IPS-20b (cell line): ENCODE measurements around the gene EIF2B1.

Experiments
- H3K27ac ChIP-seq: one replicate; pipeline ENCODE4 v1.5.1; 2013; ENCODE audit warnings: low read length
- H3K27me3 ChIP-seq: 2 replicates; pipeline ENCODE4 v1.6.1; 2013; ENCODE audit warnings: mild to moderate bottlenecking, low read length, inconsistent platforms; ENCODE audit not compliant: insufficient read depth
- H3K36me3 ChIP-seq: 2 replicates; pipeline ENCODE4 v1.6.1; 2013; ENCODE audit warnings: low read depth, mild to moderate bottlenecking, inconsistent platforms, low read length, moderate library complexity; ENCODE audit not compliant: insufficient read depth
- H3K4me1 ChIP-seq: 2 replicates; pipeline ENCODE4 v1.6.1; 2013; ENCODE audit warnings: mild to moderate bottlenecking, control low read depth, inconsistent platforms, low read length, moderate library complexity; ENCODE audit not compliant: insufficient read depth
- H3K4me3 ChIP-seq: 2 replicates; pipeline ENCODE4 v1.5.1; 2013; ENCODE audit warnings: mild to moderate bottlenecking, low read length, inconsistent platforms
- H3K9ac ChIP-seq: 2 replicates; pipeline ENCODE4 v1.6.1; 2013; ENCODE audit warnings: low read depth, mild to moderate bottlenecking, inconsistent platforms, low read length, moderate library complexity
- H3K9me3 ChIP-seq: 2 replicates; pipeline ENCODE4 v1.6.1; 2013; ENCODE audit warnings: mild to moderate bottlenecking, low read depth, low read length, inconsistent platforms; ENCODE audit not compliant: insufficient read depth

EIF2B1 gene

DNA sequence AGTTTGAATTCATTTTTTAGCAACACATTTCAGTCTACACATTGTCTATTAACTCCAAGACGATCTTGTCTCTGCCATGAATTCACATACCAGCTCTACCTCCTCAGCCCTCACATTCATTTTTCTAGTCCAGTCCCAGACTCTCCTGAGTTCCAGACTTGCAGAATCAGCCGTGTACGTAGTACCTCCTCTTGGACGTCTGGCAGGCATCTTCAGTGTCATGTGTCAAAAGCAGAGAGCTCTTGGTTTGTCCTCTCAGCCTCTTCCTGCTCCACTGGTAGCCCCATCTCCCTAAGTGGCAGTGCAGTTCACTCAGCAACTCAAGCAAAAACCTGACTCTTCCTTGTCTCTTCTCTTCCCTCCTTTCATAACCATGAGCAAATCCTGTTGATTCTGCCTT is 22.9 kb upstream of the EIF2B1 start:
- peaks cover 70% of the 10 kb centered on the region for H3K36me3 ChIP-seq
- no peak overlapping the region for H3K27ac ChIP-seq
- no peak overlapping the region for H3K9ac ChIP-seq
- H3K4me1 ChIP-seq, result no peaks in the 10 kb centered on the region
- H3K27me3 ChIP-seq, result no peaks in the 10 kb centered on the region
- no peak overlapping the region for H3K4me3 ChIP-seq
- H3K9me3 ChIP-seq, result no peaks in the 10 kb centered on the region

DNA sequence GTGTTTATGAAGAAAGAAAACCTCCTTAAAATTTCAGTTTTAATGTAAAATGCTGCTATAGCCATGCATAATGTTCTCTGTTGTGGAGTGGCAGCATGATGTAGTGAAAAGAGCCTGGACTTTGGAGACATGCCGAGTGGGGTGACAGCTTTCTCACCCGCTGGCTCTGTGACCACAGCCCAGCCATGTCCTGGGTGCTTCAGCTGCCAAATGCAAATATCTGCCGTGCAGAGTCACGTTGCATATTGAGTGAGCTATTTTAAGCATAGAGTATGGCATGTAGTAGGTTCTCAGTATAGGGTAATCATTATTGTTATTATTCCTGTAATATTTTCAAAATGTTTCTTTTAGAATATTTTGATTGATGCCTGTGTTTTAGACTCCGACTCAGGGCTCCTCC is 21.9 kb upstream of the EIF2B1 start:
- Histone ChIP-seq H3K9ac (no peak overlapping the region), H3K27me3 (no peaks in the 10 kb centered on the region), H3K36me3 (peaks cover 75% of the 10 kb centered on the region), H3K4me3 (no peak overlapping the region), H3K27ac (no peak overlapping the region), H3K4me1 (no peaks in the 10 kb centered on the region), H3K9me3 (no peaks in the 10 kb centered on the region)

DNA sequence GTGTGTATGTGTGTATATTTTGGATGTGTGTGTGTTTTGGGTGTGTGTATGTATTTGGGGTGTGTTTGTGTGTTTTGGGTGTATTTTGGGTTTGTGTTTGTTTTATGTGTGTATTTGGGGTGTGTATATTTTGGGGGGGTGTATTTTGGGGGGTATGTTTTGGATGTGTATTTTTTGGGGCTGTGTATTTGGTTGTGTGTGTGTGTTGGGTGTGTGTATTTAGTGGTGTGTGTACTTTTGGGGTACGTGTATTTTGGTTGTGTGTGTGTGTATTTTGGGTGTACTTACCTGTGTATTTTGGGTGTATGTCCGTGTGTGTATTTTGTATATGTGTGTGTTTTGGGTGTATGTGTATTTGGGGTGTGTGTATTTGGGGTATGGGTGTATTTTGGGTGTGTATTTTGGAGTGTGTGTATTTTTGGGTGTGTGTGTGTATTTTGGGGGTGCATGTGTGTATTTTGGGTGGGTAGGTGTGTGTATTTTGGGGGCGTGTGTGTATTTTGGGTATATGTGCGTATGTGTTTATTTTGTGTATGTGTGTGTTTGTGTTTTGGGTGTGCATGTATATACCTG is 20.7 kb upstream of the EIF2B1 start:
- no peaks in the 10 kb centered on the region for H3K4me1 ChIP-seq
- no peak overlapping the region for H3K27ac ChIP-seq
- no peak overlapping the region for H3K4me3 ChIP-seq
- no peaks in the 10 kb centered on the region for H3K27me3 ChIP-seq
- peaks cover 77% of the 10 kb centered on the region for H3K36me3 ChIP-seq
- no peaks in the 10 kb centered on the region for H3K9me3 ChIP-seq
- no peak overlapping the region for H3K9ac ChIP-seq

DNA sequence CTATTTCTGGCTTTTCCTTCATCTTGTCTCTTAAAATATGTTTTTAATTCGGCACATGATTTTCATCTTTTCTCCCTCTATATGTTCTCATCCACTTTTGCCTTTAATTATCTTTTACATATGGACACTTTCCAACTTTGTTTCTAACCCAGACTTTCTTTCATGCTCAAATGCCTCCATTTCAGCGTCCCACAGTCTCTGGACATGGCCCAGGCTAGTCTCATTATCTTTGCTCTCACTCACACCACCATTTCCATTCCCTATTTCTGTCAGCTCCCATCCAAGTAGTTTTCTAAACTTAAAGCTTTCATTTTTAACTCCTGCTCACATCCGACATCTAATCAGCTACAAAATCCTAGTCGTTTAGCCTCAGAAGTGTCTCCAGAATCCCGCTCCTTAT is 14.9 kb upstream of the EIF2B1 start:
- Histone ChIP-seq H3K27ac (no peak overlapping the region), H3K36me3 (peaks cover 80% of the 10 kb centered on the region), H3K9me3 (no peaks in the 10 kb centered on the region), H3K4me1 (no peaks in the 10 kb centered on the region), H3K4me3 (no peak overlapping the region), H3K27me3 (no peaks in the 10 kb centered on the region), H3K9ac (no peak overlapping the region)

DNA sequence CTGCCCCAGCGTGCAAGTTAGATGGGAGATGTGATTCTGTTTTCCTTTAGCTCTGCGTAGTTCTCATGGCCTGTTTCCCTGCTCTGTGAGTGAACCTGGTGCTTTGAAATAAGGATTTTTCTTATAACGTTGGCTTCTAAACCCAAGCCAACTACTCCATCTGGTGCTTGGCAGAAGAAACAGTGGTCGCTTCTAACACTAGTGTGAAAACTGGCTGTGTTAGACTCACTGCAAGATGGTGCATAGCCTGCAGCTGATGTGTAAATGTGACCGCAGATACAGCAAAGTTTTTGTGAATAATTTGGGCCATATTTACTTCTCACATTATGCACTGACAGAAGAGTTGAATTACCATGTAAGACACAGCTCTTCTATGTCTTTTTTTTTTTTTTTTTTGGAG is 12.4 kb upstream of the EIF2B1 start:
- Histone ChIP-seq H3K27ac (no peak overlapping the region), H3K4me1 (no peaks in the 10 kb centered on the region), H3K4me3 (no peak overlapping the region), H3K9ac (no peak overlapping the region), H3K27me3 (no peaks in the 10 kb centered on the region), H3K9me3 (no peaks in the 10 kb centered on the region), H3K36me3 (peaks cover 73% of the 10 kb centered on the region)

DNA sequence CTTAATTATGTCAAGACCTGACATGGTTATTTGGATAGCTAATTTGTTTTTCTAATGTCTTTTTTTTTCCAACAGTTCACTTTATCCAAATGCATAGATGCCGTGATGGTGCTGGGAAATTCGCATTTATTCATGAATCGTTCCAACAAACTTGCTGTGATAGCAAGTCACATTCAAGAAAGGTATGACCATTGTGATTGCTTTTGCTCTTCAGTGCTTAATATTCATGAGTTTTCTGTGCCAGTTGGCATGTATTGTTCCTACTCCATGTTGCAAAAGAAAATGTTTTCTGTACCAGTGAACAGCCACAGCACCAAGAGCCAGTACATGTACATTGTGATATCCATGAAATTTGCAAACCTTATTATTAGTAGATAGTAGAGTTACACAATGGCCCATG is 11.9 kb upstream of the EIF2B1 start:
- no peaks in the 10 kb centered on the region for H3K4me1 ChIP-seq
- H3K36me3 ChIP-seq, result peaks cover 68% of the 10 kb centered on the region
- no peak overlapping the region for H3K4me3 ChIP-seq
- no peak overlapping the region for H3K9ac ChIP-seq
- H3K27ac ChIP-seq, result no peak overlapping the region
- no peaks in the 10 kb centered on the region for H3K27me3 ChIP-seq
- no peaks in the 10 kb centered on the region for H3K9me3 ChIP-seq

DNA sequence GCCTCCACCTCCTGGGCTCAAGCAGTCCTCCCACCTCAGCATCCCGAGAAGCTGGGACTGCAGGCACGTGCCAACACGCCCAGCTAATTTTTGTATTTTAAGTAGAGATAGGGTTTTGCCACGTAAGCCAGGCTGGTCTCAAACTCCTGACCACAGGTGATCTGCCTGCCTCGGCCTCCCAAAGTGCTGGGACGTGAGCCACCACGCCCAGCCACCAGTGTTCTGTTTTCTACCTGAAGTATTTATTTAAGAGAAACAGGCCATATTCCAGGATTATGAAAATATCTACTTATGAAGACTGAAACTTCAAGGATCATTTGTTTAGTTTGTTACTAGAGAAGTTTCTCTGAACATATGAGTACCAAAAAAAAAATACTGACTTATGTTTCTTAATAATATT is 10.4 kb upstream of the EIF2B1 start:
- Histone ChIP-seq H3K27me3 (no peaks in the 10 kb centered on the region), H3K36me3 (peaks cover 53% of the 10 kb centered on the region), H3K27ac (no peak overlapping the region), H3K4me3 (no peak overlapping the region), H3K9me3 (no peaks in the 10 kb centered on the region), H3K4me1 (no peaks in the 10 kb centered on the region), H3K9ac (no peak overlapping the region)

DNA sequence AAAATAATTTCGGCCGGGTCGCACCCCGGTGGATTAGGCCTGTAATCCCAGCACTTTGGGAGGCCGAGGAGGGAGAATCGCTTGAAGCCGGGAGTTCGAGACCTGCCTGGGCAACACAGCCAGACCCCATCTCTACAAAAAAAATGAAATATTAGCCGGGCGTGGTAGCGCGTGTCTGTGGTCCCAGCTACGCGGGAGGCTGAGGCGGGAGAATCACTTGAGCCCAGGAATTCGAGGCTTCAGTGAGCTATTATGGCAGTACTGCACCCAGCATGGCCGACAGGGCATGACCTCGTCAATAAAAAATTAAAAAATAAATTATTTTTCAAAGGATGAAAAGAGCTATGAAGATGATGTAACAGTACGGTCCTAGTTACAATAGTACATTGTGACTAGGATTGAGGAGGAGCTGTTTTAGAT is 666 bp upstream of the EIF2B1 start:
- Histone ChIP-seq H3K36me3 (peaks cover 21% of the 10 kb centered on the region), H3K27ac (peak overlapping the region; percentile 35), H3K27me3 (no peaks in the 10 kb centered on the region), H3K9ac (peak overlapping the region; percentile 95), H3K9me3 (no peaks in the 10 kb centered on the region), H3K4me1 (peaks cover 3% of the 10 kb centered on the region; the same call in 1 of the 2 replicates), H3K4me3 (peak overlapping the region; percentile 88)

DNA sequence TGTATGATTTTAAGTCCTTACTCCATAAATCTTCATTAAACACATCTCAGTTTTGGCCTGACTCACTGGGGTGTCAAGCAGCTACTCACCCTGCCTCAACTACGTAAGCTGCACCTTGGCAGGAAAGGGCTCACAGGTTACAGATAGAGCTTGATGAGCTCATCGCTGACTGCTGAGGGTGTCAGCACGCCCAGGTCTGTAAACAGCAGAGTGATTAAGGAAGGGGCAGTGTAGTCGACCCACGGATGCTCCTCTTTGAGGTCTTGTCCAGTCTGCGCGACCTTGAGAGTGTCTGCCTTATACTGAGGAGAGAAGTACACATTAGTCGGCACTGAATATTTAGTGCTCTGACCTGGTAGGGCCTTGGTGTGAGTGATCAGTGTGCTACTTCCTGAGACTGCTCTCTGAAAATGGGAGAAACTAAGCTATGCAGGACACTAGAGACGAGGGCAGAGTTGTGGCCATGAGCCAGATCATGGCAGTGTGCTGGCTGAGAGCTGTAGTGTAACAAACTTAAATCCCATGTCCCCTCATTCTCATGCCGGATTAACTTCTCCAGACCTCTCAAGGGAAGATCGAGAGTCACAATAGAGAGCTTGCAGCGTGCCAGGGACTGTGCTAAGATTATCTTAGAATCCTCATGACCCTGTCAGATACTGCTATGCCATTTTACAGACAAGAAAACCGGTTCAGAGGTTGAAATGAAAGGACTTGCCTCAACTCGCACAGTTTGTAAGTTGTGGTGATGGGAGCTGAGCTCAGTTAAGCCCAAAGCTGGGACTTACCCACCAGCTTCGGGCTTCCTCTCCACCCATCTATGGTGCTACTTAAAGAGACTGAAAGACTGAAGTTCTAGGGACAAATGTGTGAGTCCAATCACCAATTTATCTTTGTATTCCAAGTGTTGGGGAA is 11.6 kb downstream of the EIF2B1 start:
- Histone ChIP-seq H3K36me3 (peaks cover 81% of the 10 kb centered on the region), H3K27ac (no peak overlapping the region), H3K4me1 (no peaks in the 10 kb centered on the region), H3K9ac (no peak overlapping the region), H3K27me3 (no peaks in the 10 kb centered on the region), H3K4me3 (no peak overlapping the region), H3K9me3 (no peaks in the 10 kb centered on the region)

DNA sequence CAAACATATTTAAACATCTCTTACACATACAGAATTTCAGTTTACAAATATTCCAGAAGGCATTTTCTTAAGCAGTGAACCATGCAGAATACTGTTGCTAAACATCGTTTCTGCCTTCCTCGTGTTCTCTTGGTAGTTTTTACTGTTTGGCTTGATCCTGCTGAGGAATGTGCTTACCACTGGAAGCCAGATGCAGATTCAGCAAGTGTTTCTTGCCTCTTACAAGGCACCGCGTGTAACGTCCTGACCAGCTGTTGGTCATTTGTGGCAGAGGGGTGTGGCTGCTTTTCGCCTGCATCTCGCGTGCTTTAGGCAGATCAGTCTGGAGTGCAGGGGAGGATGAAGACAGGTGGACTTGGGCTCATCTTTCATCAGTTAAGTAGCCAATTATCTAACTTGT is 12.4 kb downstream of the EIF2B1 start:
- H3K4me3 ChIP-seq, result no peak overlapping the region

DNA sequence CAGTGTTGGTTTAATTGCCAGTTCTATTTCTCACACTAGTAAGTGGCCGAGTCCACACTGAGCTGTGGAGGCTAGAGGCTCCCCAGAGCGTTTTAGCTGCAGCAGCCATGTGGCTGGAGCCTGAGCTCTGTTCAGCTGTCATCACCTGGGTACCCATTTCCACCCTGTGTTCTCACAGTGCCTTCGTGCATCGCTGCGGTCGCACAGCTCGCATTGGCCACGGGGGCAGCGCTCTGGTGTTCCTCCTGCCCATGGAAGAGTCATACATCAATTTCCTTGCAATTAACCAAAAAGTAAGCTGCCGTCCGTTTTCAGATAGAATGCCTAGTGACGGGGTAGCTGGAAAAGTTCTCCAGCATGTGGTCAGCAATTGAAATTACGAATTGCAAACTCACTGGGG is 15.9 kb downstream of the EIF2B1 start:
- Histone ChIP-seq H3K27ac (no peak overlapping the region), H3K4me1 (no peaks in the 10 kb centered on the region), H3K4me3 (no peak overlapping the region), H3K9me3 (no peaks in the 10 kb centered on the region), H3K27me3 (no peaks in the 10 kb centered on the region), H3K9ac (no peak overlapping the region), H3K36me3 (peaks cover 95% of the 10 kb centered on the region)

More for the DNA sequence above, 12.4 kb downstream of the EIF2B1 start:
- H3K9ac ChIP-seq, result no peak overlapping the region
- no peak overlapping the region for H3K27ac ChIP-seq
- H3K4me1 ChIP-seq, result no peaks in the 10 kb centered on the region
- H3K27me3 ChIP-seq, result no peaks in the 10 kb centered on the region
- no peaks in the 10 kb centered on the region for H3K9me3 ChIP-seq
- peaks cover 81% of the 10 kb centered on the region for H3K36me3 ChIP-seq

DNA sequence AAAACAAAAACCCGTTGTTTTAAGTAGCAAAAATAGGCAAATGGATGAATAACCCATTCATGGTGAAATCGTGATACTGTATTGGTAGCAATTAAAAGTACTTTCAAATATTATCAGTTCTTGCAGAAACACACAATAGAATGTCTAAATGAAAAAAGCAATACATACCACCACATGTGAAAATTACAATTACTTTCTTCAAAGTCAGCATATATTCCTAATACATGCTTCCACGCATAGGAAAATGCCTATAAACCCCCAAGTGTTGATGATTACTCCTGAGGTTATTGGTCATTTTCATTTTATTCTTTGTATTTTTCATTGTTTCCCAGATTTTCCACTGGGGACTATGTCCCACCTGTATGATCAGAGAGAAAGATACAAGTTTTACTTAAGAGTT is 16.3 kb downstream of the EIF2B1 start:
- no peaks in the 10 kb centered on the region for H3K9me3 ChIP-seq
- H3K4me1 ChIP-seq, result no peaks in the 10 kb centered on the region
- H3K36me3 ChIP-seq, result peaks cover 95% of the 10 kb centered on the region

More for the DNA sequence above, 16.3 kb downstream of the EIF2B1 start:
- no peak overlapping the region for H3K27ac ChIP-seq
- H3K27me3 ChIP-seq, result no peaks in the 10 kb centered on the region
- no peak overlapping the region for H3K4me3 ChIP-seq
- no peak overlapping the region for H3K9ac ChIP-seq
